MM.1S (cell line): ENCODE data around the gene MTHFD1L.

ENCODE experiments used
- DNase-seq: peaks from one replicate; pipeline ENCODE4 v3.0.0-alpha.2; 2015
- H2AFZ ChIP-seq: fragments of 300-600 bp; sonication (generic); 2 replicates; pipeline ENCODE4 v1.6.0; 2016; ENCODE audit warnings: antibody characterized with exemption, low read length
- H3F3A ChIP-seq: fragments of 300-600 bp; sonication (generic); 2 replicates; pipeline ENCODE4 v1.6.1; 2016; ENCODE audit warnings: mild to moderate bottlenecking, antibody characterized with exemption, low read length, moderate library complexity, mixed read lengths; ENCODE audit not compliant: insufficient read depth
- H3K27ac ChIP-seq: fragments of 300-600 bp; sonication (generic); 2 replicates; pipeline ENCODE4 v1.5.1; 2016; ENCODE audit warnings: mild to moderate bottlenecking, low read length
- H3K27me3 ChIP-seq: fragments of 300-600 bp; sonication (generic); replicated peaks from 2 replicates; pipeline ENCODE4 v1.6.0; 2016; ENCODE audit warnings: low read length; ENCODE audit not compliant: insufficient read depth
- H3K36me3 ChIP-seq: fragments of 300-600 bp; sonication (generic); replicated peaks from 2 replicates; pipeline ENCODE4 v1.6.1; 2016; ENCODE audit warnings: mild to moderate bottlenecking, low read length, mixed read lengths; ENCODE audit not compliant: insufficient read depth
- H3K4me1 ChIP-seq: fragments of 300-600 bp; sonication (generic); 2 replicates; pipeline ENCODE4 v1.6.1; 2016; ENCODE audit warnings: low read length, mixed read lengths
- H3K4me2 ChIP-seq: fragments of 300-600 bp; sonication (generic); 2 replicates; pipeline ENCODE4 v1.6.0; 2016; ENCODE audit warnings: low read depth, low read length
- H3K4me3 ChIP-seq: fragments of 300-600 bp; sonication (generic); 2 replicates; pipeline ENCODE4 v1.5.1; 2016; ENCODE audit warnings: low read length, mixed read lengths
- H3K79me2 ChIP-seq: fragments of 300-600 bp; sonication (generic); 2 replicates; pipeline ENCODE4 v1.6.1; 2016; ENCODE audit warnings: mixed run types, low read length, mixed read lengths
- H3K9ac ChIP-seq: fragments of 300-600 bp; sonication (generic); 2 replicates; pipeline ENCODE4 v1.6.1; 2016; ENCODE audit warnings: low read length, mixed read lengths
- H3K9me2 ChIP-seq: fragments of 300-600 bp; sonication (generic); replicated peaks from 2 replicates; pipeline ENCODE4 v1.6.1; 2016; ENCODE audit warnings: mild to moderate bottlenecking, low read length, mixed read lengths; ENCODE audit not compliant: insufficient read depth
- H3K9me3 ChIP-seq: fragments of 300-600 bp; sonication (generic); replicated peaks from 2 replicates; pipeline ENCODE4 v1.6.1; 2016; ENCODE audit warnings: mild to moderate bottlenecking, low read length, mixed read lengths; ENCODE audit not compliant: insufficient read depth
- H4K20me1 ChIP-seq: fragments of 300-600 bp; sonication (generic); 2 replicates; pipeline ENCODE4 v1.6.1; 2016; ENCODE audit warnings: mild to moderate bottlenecking, low read length, moderate library complexity, mixed read lengths; ENCODE audit not compliant: insufficient read depth
- EZH2 ChIP-seq: fragments of 300-600 bp; sonication (generic); optimal IDR thresholded peaks from 2 replicates; pipeline ENCODE3; 2017; ENCODE audit warnings: low read depth, mild to moderate bottlenecking, antibody characterized with exemption, low read length, mixed read lengths
- EZH2phosphoT487 ChIP-seq: fragments of 300-600 bp; sonication (generic); IDR thresholded peaks from 2 replicates; pipeline ENCODE4 v1.6.1; 2018; ENCODE audit warnings: antibody characterized with exemption, low read length
- TF ChIP-seq, protein P1 (sequence below): fragments of 300-600 bp; sonication (generic); IDR thresholded peaks from 2 replicates; pipeline ENCODE4 v1.5.1; 2016; ENCODE audit warnings: antibody characterized with exemption, low read length, mixed read lengths

The MTHFD1L gene

DNA sequence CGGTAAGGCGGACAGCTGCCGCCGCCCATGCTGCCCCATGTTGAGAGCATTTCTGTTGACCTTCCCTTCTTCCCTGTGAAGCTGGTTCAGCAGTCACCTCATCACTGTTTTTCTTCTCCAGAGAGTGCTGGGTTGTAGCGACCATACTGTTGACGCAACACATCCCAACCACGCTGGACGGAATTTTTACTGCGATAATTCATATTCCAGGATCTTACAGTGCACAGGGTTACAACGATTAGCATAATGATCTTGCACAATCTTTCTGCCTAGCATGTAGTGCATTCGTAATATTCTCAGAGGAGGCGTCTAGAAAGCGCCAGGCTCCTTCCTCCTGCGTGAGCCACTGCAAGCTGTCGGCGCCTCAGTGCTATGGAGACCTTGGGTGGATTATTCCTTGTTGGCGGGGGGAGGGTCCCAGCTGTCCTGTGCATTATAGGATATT is 137.0 kb downstream of the MTHFD1L start:
- Histone ChIP-seq H3F3A (no peaks in the 10 kb centered on the region), H3K4me2 (no peak overlapping the region), H4K20me1 (no peaks in the 10 kb centered on the region), H2AFZ (no peak overlapping the region), H3K36me3 (no peaks in the 10 kb centered on the region), H3K79me2 (no peaks in the 10 kb centered on the region), H3K4me3 (no peak overlapping the region), H3K27me3 (no peaks in the 10 kb centered on the region), H3K27ac (no peak overlapping the region), H3K4me1 (no peaks in the 10 kb centered on the region), H3K9ac (no peak overlapping the region), H3K9me3 (no peaks in the 10 kb centered on the region), H3K9me2 (no peaks in the 10 kb centered on the region)
- TF ChIP-seq EZH2phosphoT487 (no peak), EZH2 (no peak)
- TF ChIP-seq, protein P1, sequence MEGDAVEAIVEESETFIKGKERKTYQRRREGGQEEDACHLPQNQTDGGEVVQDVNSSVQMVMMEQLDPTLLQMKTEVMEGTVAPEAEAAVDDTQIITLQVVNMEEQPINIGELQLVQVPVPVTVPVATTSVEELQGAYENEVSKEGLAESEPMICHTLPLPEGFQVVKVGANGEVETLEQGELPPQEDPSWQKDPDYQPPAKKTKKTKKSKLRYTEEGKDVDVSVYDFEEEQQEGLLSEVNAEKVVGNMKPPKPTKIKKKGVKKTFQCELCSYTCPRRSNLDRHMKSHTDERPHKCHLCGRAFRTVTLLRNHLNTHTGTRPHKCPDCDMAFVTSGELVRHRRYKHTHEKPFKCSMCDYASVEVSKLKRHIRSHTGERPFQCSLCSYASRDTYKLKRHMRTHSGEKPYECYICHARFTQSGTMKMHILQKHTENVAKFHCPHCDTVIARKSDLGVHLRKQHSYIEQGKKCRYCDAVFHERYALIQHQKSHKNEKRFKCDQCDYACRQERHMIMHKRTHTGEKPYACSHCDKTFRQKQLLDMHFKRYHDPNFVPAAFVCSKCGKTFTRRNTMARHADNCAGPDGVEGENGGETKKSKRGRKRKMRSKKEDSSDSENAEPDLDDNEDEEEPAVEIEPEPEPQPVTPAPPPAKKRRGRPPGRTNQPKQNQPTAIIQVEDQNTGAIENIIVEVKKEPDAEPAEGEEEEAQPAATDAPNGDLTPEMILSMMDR: no peak
- no peak for DNase-seq

GRCh38 chr6:151004383-151005024 is 139.0 kb downstream of the MTHFD1L start:
- Histone ChIP-seq H4K20me1 (no peaks in the 10 kb centered on the region), H3K4me3 (no peak overlapping the region), H2AFZ (no peak overlapping the region), H3K27ac (no peak overlapping the region), H3K9me2 (no peaks in the 10 kb centered on the region), H3K4me2 (no peak overlapping the region), H3K4me1 (no peaks in the 10 kb centered on the region), H3K79me2 (no peaks in the 10 kb centered on the region), H3K27me3 (no peaks in the 10 kb centered on the region), H3K9me3 (no peaks in the 10 kb centered on the region), H3K36me3 (no peaks in the 10 kb centered on the region), H3F3A (no peaks in the 10 kb centered on the region), H3K9ac (no peak overlapping the region)
- TF ChIP-seq, protein P1: no peak
- TF ChIP-seq EZH2: no peak
- no peak for TF ChIP-seq EZH2phosphoT487
- DNase-seq: no peak

DNA sequence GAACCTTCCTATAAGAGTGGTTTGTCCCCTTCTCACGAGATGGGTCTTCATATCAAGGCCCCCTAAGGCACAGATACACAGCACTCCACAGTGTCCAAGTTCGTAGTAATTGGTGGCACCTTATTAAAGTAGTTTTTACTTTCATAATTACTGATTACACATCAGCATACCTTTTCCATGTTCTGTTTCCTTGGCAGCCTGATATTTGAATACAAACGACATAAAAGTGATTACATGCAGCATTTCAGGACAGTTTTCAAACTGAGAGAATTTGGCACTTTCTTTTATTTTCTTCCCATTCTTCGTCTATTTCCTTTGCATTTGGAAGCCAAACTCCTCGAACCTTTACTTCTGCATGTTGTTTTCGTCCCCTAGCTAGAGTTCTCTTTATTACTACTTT is 139.7 kb downstream of the MTHFD1L start:
- H4K20me1 ChIP-seq: no peaks in the 10 kb centered on the region
- no peaks in the 10 kb centered on the region for H3F3A ChIP-seq
- H3K9me3 ChIP-seq: no peaks in the 10 kb centered on the region
- no peak overlapping the region for H3K9ac ChIP-seq
- no peaks in the 10 kb centered on the region for H3K36me3 ChIP-seq
- no peaks in the 10 kb centered on the region for H3K27me3 ChIP-seq
- DNase-seq: no peak
- H3K4me1 ChIP-seq: no peaks in the 10 kb centered on the region
- no peak overlapping the region for H3K4me2 ChIP-seq
- TF ChIP-seq, protein P1: no peak
- TF ChIP-seq EZH2phosphoT487 (no peak), EZH2 (no peak)
- no peak overlapping the region for H3K4me3 ChIP-seq
- H3K79me2 ChIP-seq: no peaks in the 10 kb centered on the region
- H3K27ac ChIP-seq: no peak overlapping the region
- no peaks in the 10 kb centered on the region for H3K9me2 ChIP-seq
- H2AFZ ChIP-seq: no peak overlapping the region
